ENCODE data around the gene LCOR. TPM values are rescaled to one million over a fixed set of nuclear protein-coding genes. Genes with fewer than 3 reads are reported as not detected.

Gene LCOR
- total and polyA plus RNA-seq, 2 of the 13 experiments (the other 11 are each of a cell fraction or from before 2014, with no cell fraction given), result 12.4 to 23.7 TPM

DNA sequence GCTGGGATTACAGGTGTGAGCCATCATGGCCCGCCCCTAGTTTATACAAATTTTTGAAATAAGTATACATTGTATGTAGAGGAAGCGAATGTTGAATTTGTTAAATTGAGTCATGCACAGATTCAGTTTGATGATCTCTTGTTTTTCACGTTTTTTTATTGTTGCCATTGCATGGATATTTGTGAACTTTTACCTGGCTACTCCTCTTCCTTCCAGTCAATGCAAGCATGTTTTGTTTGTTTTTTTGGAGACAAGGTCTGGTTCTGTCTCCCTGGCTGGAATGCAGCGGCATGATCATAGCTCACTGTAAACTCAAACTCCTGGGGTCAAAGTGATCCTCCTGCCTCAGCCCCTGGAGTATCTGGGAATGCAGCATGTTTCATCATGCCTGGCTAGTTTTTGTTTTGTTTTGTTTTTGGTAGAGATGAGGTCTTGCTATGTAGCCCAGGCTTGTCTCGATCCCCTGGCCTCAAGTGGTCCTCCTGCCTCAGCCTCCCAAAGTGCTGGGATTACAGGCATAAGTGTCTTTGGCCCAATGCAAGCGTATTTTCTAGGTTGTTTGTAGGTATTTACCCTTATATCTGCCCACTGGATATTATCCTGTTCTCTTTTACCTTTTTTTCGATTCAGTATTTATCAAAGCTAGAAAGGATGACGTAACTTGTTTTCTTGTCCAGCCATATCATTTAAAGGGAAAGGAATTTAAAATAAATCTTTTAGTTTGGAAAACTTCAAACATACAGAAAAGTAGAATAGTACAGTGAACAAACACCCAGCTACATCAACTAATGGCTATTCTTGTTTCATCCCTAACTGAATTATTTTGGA is 11.0 kb downstream of the LCOR start (continued):
- TF ChIP-seq, protein P1, sequence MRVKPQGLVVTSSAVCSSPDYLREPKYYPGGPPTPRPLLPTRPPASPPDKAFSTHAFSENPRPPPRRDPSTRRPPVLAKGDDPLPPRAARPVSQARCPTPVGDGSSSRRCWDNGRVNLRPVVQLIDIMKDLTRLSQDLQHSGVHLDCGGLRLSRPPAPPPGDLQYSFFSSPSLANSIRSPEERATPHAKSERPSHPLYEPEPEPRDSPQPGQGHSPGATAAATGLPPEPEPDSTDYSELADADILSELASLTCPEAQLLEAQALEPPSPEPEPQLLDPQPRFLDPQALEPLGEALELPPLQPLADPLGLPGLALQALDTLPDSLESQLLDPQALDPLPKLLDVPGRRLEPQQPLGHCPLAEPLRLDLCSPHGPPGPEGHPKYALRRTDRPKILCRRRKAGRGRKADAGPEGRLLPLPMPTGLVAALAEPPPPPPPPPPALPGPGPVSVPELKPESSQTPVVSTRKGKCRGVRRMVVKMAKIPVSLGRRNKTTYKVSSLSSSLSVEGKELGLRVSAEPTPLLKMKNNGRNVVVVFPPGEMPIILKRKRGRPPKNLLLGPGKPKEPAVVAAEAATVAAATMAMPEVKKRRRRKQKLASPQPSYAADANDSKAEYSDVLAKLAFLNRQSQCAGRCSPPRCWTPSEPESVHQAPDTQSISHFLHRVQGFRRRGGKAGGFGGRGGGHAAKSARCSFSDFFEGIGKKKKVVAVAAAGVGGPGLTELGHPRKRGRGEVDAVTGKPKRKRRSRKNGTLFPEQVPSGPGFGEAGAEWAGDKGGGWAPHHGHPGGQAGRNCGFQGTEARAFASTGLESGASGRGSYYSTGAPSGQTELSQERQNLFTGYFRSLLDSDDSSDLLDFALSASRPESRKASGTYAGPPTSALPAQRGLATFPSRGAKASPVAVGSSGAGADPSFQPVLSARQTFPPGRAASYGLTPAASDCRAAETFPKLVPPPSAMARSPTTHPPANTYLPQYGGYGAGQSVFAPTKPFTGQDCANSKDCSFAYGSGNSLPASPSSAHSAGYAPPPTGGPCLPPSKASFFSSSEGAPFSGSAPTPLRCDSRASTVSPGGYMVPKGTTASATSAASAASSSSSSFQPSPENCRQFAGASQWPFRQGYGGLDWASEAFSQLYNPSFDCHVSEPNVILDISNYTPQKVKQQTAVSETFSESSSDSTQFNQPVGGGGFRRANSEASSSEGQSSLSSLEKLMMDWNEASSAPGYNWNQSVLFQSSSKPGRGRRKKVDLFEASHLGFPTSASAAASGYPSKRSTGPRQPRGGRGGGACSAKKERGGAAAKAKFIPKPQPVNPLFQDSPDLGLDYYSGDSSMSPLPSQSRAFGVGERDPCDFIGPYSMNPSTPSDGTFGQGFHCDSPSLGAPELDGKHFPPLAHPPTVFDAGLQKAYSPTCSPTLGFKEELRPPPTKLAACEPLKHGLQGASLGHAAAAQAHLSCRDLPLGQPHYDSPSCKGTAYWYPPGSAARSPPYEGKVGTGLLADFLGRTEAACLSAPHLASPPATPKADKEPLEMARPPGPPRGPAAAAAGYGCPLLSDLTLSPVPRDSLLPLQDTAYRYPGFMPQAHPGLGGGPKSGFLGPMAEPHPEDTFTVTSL (CRISPR knock-in tag; IDR thresholded peaks at IDR 0.05; ENCODE audit: borderline replicate concordance), result peak; percentile 90
- TF ChIP-seq MTA1 (CRISPR knock-in tag; IDR thresholded peaks at IDR 0.05; ENCODE audit: borderline replicate concordance) (no peak), GZF1 (CRISPR knock-in tag; IDR thresholded peaks at IDR 0.05) (no peak), CCDC6 (CRISPR knock-in tag; IDR thresholded peaks at IDR 0.05) (no peak), HDAC2 (CRISPR knock-in tag; IDR thresholded peaks at IDR 0.05) (peak; percentile 96), ZNF256 (CRISPR knock-in tag; conservative IDR thresholded peaks at IDR 0.05) (no peak), ZNF629 (CRISPR knock-in tag; conservative IDR thresholded peaks at IDR 0.05) (0 out of 2 replicates have a peak, but pooled peaks have one; percentile 10), ZNF33A (CRISPR knock-in tag; IDR thresholded peaks at IDR 0.05; ENCODE audit: borderline replicate concordance) (no peak), MYC (CRISPR knock-in tag; IDR thresholded peaks at IDR 0.05; ENCODE audit: borderline replicate concordance) (peak; percentile 47; the same call in 1 of the 2 replicates), FOXA3 (CRISPR knock-in tag; IDR thresholded peaks at IDR 0.05) (peak; percentile 93), HDAC6 (IDR thresholded peaks at IDR 0.05; ENCODE audit: low read depth, low read length) (no peak), TAF15 (IDR thresholded peaks at IDR 0.05; ENCODE audit: low read depth, low read length, poor library complexity, severe bottlenecking) (no peak), FOXC1 (CRISPR knock-in tag; IDR thresholded peaks at IDR 0.05; ENCODE audit: borderline replicate concordance) (no peak)
- TF ChIP-seq, protein P2, sequence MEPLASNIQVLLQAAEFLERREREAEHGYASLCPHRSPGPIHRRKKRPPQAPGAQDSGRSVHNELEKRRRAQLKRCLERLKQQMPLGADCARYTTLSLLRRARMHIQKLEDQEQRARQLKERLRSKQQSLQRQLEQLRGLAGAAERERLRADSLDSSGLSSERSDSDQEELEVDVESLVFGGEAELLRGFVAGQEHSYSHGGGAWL (CRISPR knock-in tag; IDR thresholded peaks at IDR 0.05), result no peak
- TF ChIP-seq, protein P3, sequence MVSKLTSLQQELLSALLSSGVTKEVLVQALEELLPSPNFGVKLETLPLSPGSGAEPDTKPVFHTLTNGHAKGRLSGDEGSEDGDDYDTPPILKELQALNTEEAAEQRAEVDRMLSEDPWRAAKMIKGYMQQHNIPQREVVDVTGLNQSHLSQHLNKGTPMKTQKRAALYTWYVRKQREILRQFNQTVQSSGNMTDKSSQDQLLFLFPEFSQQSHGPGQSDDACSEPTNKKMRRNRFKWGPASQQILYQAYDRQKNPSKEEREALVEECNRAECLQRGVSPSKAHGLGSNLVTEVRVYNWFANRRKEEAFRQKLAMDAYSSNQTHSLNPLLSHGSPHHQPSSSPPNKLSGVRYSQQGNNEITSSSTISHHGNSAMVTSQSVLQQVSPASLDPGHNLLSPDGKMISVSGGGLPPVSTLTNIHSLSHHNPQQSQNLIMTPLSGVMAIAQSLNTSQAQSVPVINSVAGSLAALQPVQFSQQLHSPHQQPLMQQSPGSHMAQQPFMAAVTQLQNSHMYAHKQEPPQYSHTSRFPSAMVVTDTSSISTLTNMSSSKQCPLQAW (CRISPR knock-in tag; IDR thresholded peaks at IDR 0.05), result peak; percentile 89
- TF ChIP-seq, protein P4, sequence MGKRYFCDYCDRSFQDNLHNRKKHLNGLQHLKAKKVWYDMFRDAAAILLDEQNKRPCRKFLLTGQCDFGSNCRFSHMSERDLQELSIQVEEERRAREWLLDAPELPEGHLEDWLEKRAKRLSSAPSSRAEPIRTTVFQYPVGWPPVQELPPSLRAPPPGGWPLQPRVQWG (CRISPR knock-in tag; IDR thresholded peaks at IDR 0.05; ENCODE audit: borderline replicate concordance, low read depth), result no peak
- TF ChIP-seq, protein P5, sequence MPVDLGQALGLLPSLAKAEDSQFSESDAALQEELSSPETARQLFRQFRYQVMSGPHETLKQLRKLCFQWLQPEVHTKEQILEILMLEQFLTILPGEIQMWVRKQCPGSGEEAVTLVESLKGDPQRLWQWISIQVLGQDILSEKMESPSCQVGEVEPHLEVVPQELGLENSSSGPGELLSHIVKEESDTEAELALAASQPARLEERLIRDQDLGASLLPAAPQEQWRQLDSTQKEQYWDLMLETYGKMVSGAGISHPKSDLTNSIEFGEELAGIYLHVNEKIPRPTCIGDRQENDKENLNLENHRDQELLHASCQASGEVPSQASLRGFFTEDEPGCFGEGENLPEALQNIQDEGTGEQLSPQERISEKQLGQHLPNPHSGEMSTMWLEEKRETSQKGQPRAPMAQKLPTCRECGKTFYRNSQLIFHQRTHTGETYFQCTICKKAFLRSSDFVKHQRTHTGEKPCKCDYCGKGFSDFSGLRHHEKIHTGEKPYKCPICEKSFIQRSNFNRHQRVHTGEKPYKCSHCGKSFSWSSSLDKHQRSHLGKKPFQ (CRISPR knock-in tag; IDR thresholded peaks at IDR 0.05; ENCODE audit: insufficient replicate concordance), result no peak
- TF ChIP-seq, protein P6, sequence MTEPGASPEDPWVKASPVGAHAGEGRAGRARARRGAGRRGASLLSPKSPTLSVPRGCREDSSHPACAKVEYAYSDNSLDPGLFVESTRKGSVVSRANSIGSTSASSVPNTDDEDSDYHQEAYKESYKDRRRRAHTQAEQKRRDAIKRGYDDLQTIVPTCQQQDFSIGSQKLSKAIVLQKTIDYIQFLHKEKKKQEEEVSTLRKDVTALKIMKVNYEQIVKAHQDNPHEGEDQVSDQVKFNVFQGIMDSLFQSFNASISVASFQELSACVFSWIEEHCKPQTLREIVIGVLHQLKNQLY (CRISPR knock-in tag; IDR thresholded peaks at IDR 0.05), result peak; percentile 93
